GM18505 (cell line): ENCODE data around the gene PPFIA4.

Experiments
- ATAC-seq: cut with Tn5 transposase; IDR thresholded peaks from one replicate; pipeline ENCODE4 v1.9.1; 2021; ENCODE audit not compliant: unreplicated experiment
- POLR2A ChIP-seq: IDR thresholded peaks from 4 replicates; pipeline ENCODE4 v1.6.1; 2011; ENCODE audit warnings: borderline replicate concordance; ENCODE audit not compliant: insufficient read depth, insufficient read length; ENCODE audit errors: extremely low read depth

PPFIA4 gene

GRCh38 chr1:203060115-203060514 lies 33.8 kb downstream of the PPFIA4 start:
- TF ChIP-seq POLR2A: no peak
- no peak for ATAC-seq

DNA sequence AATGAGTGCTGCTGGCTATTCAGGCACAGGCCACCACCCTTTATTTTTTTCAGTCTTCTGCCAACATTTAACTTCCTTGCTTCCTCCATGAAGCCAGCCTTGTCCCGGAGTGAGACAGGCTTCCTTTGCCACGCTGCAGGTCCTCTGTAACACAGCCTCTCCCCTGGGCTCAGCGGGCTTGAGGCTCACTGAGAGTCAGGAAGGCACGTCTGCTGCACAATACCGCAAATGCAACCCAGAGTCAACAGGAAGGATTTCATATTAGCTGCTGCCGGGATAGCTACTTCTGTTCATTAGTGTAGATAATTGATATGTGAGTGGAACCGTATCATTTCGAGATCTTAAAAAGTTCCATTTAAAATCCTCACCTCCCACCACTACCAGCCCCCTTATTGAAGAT lies 37.0 kb downstream of the PPFIA4 start:
- no peak for ATAC-seq
- no peak for TF ChIP-seq POLR2A

GRCh38 chr1:203065191-203065590 lies 38.9 kb downstream of the PPFIA4 start:
- ATAC-seq: no peak
- no peak for TF ChIP-seq POLR2A

GRCh38 chr1:203065986-203066385 lies 39.7 kb downstream of the PPFIA4 start:
- no peak for TF ChIP-seq POLR2A
- no peak for ATAC-seq

GRCh38 chr1:203066965-203067364 lies 40.7 kb downstream of the PPFIA4 start:
- no peak for TF ChIP-seq POLR2A
- ATAC-seq: no peak

DNA sequence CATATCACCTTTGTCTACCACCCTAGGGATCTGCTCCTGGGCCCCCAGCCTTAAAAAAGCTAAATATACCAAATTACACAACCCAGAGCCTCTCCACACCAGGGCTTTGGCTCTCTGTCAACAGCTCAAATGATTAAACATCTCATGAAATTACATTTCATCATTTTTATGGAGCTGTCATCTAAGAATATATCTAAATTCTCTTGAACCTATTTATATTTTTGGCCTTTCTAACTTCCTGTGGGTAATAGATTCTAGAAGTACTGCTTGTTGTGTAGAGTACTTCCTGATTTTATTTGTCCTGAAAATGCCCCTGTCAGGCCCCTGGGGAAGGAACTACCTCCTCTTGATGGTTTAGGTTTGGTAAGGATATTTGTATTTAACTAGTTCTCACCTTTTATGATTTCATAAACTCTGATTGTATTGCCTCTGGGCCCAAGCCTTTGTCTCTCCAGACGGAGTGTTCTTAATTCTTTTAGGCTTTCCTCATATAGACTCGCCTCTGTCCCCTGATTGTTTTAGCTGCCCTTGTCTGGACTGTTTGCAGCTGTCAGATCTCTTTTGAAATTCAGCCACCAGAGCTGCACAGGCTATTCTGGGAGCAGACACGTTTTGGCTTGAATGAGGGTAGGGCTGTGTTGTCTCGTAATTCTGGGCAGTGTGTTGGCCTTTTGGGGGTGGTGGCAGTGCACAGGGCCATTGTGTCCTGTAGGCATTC lies 42.9 kb downstream of the PPFIA4 start:
- ATAC-seq: no peak

DNA sequence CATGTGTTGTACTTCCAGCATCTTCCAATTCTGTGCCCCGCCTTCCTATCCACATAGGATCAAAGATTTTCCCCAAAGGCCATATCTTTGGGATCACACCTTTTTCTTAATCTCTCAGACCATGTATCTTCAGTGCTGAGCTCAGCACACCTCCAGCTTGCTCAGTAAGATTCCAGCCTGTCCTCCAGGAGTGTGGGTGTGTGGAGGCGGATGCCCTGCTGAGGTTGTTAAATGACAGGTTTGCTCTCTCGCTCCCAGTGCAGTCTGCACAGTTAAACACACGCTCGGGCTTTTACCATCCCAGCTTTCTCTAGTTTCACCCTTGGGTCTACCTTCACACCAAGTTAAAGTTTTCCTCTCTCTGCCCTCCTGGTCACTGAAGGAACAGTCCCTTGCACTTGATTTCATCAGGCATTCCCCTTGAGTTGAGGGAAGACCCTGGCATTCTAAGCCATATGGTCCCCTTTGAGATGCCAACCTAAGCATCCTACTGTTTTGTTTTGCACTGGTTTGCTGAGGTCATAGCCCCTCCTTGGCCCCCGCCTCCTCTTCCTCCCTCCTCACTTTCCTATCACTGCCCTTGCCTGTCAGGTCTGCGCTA lies 45.8 kb downstream of the PPFIA4 start:
- ATAC-seq: no peak
- TF ChIP-seq POLR2A: no peak

More for the DNA sequence above, 42.9 kb downstream of the PPFIA4 start:
- no peak for TF ChIP-seq POLR2A

- TF ChIP-seq POLR2A: no peak
- ATAC-seq: no peak
Measured at GRCh38 chr1:203072911-203073310, 46.6 kb downstream of the PPFIA4 start.

DNA sequence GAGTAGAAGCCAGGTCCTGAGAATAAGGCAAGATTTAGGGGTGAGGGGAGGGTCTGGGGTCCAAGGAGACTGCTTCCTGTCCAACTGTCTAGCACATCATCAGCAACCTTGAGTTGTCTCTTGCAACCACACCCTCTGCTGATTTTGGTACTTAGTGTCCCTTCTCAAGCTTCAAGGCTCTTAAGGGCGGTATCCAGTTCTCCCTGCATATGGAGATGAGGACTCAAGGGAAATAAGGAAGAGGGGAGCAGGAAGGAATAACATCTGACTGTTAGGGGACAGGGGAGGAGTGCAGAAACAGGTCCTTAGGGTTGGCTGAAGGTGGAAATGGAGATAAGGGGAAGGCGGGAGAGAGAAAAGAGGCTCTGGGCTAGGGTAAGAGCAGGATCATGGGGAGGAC lies 47.2 kb downstream of the PPFIA4 start:
- no peak for ATAC-seq
- TF ChIP-seq POLR2A: no peak

- no peak for ATAC-seq
- TF ChIP-seq POLR2A: no peak
Measured at GRCh38 chr1:203074610-203075009, 48.3 kb downstream of the PPFIA4 start.

DNA sequence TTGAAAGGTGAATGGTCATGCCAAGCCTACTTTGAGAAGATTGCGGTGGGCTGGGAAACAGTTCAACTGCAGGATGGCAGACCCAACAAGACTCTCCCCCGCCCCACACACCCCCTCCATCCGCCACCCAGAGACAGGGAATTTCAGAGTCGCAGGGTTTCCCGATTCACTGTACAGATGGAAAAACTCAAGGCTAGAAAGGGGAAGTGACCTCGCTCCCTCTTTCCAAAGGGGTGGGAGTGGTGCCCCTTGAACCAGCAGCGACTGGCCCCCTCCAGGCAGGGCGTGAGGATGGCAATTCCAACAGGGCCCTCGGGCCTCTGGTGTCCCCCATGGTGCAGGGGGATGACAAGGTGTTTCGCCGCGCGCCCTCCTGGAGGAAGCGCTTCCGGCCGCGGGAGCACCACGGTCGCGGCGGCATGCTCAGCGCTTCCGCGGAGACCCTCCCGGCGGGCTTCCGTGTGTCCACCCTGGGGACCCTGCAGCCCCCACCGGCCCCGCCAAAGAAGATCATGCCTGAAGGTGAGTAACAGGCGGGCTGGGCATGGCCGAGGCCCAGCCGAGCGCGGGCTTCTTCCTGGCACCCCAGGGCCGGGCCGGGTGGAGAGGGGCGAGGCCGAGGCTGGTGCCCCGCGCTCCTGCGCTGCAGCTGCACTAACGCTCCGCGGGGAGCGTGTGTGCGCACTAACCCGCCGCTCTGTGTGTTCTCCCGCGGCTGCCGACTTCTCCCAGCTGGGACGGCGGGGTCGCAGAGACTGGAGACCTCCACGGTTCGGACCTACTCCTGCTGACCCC lies 49.1 kb downstream of the PPFIA4 start:
- no peak for ATAC-seq
- TF ChIP-seq POLR2A: no peak

DNA sequence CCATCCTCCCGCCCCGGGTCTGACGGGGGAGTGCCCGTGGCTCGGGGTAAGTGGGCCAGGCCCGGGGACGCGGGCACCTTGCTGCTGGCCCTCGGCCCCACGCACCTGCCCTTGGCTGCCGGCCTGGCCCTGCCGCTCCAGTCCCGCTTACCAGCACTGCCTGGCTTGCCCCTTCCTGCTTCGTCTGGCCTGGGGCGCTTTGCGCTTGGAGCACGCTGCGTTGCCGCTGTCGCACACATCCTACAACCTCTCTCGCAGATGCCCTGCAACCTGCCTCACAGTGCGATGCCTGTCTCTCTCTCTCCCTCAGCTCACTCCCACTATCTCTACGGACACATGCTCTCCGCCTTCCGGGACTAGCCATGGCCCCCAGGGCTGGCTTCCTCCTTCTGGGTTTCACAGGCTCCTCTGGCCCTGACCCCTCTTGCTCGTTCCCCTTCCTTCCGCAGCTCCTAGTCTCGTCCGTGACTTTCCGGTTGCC lies 49.8 kb downstream of the PPFIA4 start:
- no peak for ATAC-seq
- no peak for TF ChIP-seq POLR2A

- ATAC-seq: no peak
- TF ChIP-seq POLR2A: no peak
Measured at GRCh38 chr1:203077367-203077766, 51.1 kb downstream of the PPFIA4 start.
